NCI-H1092 (cell line): Measurements from ENCODE around the gene PTPN6.

Experiments used
- DNase-seq: peaks from one replicate; lab custom pipeline; 2025; lab: John Stamatoyannopoulos, UW

PTPN6 gene

DNA sequence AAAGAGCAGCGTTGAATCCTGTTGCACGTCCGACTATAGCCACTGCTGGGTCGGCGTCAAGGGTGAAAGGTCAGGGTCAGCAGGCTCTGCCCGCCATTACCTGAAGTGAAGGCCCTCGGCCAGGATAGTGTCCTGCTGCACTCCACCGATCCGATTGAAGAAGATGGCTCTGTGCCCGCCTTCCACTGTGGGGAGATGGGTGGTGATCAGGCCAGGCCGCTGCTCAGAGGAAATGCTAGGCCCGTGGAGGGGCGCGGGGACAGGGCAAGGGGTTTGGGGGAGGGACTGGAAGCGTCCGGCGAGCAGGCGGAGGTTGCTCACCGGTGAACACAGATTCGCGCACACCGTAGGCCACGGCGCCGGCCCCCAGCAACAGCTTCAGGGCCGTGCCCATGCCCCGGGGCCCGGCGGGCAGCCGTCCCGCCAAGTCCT, 19.0 kb downstream of the PTPN6 start:
- DNase-seq = no peak

- DNase-seq = no peak
Measured at GRCh38 chr12:6974180-6974579, 23.0 kb downstream of the PTPN6 start.

GRCh38 chr12:6975297-6976032, 24.3 kb downstream of the PTPN6 start:
- DNase-seq = no peak

DNA sequence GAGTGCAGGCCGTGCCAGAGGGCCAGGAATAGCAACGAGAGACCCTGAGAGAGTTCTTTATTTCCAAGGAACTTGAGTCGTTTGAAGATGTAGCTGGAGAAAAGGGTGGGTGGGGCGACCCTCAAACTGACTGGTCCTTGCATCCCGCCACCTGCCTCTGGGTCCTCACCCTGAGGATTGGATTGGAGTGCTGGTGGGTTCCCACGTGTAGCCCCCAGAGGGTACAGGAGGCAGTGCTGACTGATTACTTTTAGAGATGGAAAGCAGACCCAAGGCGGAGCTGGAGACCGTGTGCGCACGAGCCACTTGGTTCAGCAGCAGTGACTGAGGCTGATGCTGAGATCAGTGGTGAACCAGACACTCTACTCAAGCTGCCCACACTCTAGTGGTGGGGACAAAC, 26.5 kb downstream of the PTPN6 start:
- DNase-seq = no peak

GRCh38 chr12:6978188-6978587, 27.0 kb downstream of the PTPN6 start:
- DNase-seq = no peak

DNA sequence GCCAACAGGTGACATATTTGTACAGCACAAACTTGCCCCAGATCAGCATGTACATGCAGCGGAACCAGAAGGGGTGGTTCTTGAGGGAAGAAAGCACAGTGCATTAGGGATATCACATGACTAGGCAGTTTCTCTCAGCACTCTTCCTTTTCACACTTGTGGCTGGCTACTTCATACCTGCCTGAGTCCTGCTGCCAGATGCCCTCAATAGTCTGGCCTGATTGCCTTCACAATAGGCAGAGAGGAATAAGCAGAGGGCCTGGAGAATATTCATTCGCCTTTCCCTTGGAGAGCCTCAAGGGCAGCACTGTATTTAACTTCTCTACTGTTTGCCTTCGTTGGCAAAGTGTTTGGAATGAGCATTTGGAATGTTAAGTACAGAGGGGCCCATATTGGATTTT, 27.5 kb downstream of the PTPN6 start:
- no peak for DNase-seq

GRCh38 chr12:6979021-6979420, 27.9 kb downstream of the PTPN6 start:
- no peak for DNase-seq

DNA sequence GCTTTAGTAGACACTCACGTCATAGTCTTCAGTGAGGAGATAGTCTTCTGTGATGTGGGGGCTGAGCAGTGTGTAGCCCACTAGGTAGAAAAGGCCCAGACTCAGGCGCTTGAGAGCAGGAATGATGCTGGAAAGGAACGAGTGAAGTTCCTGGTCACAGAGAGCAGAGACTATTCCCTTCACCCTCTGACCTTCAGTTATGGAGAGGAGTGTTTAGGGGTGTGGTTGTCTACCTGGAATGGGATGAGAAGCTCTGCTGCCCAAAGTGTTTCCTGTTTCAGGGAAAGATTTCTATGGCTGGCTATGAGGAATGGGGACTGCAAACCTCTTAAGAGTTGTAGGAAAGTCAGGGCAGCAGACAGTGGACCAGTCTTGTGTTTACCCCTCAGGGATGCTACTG, 28.3 kb downstream of the PTPN6 start:
- DNase-seq = no peak

- no peak for DNase-seq
Measured at GRCh38 chr12:6980075-6980474, 28.9 kb downstream of the PTPN6 start.

- DNase-seq = no peak
Measured at GRCh38 chr12:6980740-6981139, 29.6 kb downstream of the PTPN6 start.

- no peak for DNase-seq
Measured at GRCh38 chr12:6981152-6982052, 30.2 kb downstream of the PTPN6 start.

DNA sequence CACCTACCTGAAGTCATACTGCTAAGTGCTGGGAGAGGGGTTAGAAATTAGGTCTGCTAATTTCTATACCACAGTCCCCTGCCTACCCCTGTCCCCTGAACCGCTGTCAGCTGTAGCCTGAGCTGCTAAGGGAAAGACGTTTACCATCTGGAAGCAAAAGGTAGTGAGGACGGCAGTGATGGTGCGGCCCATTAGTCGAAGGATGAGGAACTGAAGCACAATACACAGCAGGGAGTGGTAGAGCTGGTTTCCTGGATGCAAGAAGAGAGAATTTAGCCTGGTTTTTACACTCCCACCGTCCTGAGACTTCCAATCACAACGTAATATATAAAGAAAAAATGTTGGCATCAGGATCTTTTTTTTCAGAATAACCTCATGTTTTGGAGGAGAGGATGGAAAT, 31.4 kb downstream of the PTPN6 start:
- no peak for DNase-seq

GRCh38 chr12:6987956-6988553, 36.9 kb downstream of the PTPN6 start:
- no peak for DNase-seq

DNA sequence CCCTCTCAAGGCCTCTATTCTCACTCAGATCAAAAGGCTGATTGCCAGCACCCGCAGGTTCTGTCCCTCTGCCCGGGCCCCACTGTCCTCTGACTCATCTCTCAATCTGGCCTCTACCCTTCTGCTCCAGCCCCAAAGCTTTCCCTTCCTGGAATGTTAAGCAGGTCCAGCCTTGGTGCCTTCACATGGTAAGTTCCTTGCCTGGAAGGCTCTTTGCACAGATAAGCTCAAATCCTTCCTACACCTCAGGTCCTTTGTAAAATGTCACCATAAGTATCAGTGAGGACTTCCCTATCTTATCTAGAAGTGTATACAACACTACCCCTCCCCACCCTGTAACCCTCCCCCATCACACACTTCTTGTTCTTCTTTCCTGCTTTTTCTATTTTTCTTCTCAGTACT, 44.9 kb downstream of the PTPN6 start:
- no peak for DNase-seq

GRCh38 chr12:6998715-6999451, 47.7 kb downstream of the PTPN6 start:
- DNase-seq = no peak

DNA sequence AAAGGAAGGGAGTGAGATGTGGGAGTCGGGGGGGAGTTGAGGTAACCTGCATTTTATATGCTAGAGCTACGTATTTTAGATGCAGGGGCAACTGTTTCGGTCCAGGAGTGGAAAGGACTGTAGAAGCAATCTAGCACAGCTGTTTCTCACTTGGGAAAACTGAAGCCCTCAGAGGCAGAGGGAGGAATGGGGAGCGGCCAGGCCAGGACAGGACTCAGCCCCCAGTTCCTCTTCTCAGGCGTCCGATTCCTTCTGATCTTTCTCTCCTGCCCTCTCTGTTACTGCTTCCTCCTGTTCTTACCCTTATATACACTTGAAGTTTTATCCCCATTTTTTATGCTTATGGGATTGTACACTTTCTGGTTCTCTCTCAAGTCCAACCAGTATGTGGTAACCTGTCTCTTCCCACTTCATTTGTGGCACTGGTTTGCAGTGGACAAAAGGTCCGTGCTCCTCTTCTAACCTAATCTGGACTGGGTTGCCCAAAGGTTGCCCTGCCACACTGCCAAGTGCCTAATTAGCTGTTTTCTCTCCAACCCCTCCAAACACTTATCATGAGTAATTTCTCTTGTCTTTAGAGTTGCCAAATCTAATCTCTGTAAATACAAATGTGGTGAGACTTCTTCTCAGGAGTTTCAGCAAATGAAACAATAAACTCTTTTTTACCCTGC, 50.9 kb downstream of the PTPN6 start:
- no peak for DNase-seq

DNA sequence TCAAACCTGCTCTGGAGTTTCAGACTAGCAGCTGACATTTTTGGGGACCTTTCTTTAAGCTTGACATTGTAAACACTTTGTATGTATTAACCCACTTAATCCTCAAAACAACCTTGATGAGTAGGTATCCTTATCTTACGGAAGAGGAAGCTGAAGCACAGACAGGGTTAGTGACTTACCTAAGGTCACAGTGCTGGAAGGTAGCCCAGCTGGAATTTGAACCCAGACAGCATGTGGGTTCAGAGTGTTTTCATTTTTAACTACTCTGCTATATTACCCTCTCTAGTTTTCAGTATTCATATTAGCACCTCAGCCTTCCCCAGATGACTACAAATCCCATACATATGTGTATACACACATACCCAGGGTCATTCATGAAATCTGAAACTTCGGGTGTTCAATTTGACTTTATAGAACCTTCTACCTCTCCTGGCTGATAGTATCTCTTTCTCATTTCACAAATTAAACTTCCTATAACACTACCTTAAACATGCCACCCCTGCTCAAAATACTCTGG, 53.2 kb downstream of the PTPN6 start:
- no peak for DNase-seq

DNA sequence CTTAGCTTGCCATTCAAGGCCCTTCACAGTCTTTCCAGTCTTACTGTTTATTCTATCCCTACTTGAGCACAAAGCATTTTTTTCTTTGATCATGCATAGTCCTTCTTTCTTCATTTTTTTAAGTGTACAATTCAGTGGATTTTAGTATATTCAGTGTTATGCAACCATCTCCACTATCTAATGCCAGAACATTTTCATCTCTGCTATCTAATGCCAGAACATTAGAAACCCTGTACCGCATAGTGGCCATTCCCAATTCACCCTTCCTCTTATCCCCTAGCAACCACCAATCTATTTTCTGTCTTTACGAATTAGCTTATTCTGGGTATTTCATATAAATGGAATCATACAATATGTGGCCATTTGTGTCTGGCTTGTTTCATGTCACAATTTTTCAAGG, 53.7 kb downstream of the PTPN6 start:
- no peak for DNase-seq

DNA sequence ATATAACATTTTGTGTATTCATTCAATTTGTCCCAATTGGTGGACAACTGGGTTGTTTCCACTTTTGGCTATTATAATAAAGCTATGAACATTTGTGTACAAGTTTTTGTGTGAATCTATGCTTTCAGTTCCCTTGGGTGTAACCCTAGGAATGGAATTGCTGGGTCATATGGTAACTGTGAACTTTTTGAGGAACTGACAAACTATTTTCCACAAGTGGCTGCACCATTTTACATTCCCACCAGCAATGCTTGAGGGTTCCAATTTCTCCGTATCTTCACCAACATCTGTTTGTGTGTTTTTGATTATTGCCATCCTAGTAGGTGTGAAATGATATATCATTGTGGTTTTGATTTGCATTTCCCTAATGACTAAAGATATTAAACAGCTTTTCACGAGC, 54.2 kb downstream of the PTPN6 start:
- no peak for DNase-seq

DNA sequence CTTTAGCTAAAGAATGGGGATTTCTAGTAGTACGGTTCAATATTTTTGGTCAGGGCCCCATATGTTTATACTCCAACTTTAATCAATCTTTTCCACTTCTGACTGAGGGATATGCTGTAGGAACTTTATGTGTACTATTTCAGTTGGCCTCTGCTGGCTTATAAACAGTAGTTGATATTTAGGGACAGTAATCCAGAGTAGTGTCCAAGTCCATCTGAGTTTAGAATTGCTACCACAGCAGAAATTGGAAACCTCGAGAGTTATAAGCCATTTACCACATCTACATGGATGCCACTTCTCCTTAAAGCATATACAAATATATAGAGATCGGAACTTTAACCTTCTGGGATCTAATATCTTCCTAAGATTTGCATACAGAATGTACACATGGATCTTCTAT, 55.5 kb downstream of the PTPN6 start:
- no peak for DNase-seq

- DNase-seq = no peak
Measured at GRCh38 chr12:7008864-7009263, 57.7 kb downstream of the PTPN6 start.
